Lower leg skin (tissue), 3 donors: ENCODE results near the gene IMP4.

Source experiments
- POLR2A ChIP-seq, 2 donors: fragments of 450-650 bp; IDR thresholded peaks; one replicate each; pipeline ENCODE4 v1.6.1; 2016 to 2017; ENCODE audit warnings: antibody characterized with exemption in 2 of 2, mild to moderate bottlenecking in 1 of 2, moderate library complexity in 1 of 2
- TF ChIP-seq, protein P1 (sequence below), 3 donors: fragments of 450-650 bp; IDR thresholded peaks; one replicate each; pipeline ENCODE4 v1.5.1; 2016; ENCODE audit warnings: antibody characterized with exemption in 3 of 3, mild to moderate bottlenecking in 3 of 3, moderate library complexity in 2 of 3

- TF ChIP-seq, protein P1, sequence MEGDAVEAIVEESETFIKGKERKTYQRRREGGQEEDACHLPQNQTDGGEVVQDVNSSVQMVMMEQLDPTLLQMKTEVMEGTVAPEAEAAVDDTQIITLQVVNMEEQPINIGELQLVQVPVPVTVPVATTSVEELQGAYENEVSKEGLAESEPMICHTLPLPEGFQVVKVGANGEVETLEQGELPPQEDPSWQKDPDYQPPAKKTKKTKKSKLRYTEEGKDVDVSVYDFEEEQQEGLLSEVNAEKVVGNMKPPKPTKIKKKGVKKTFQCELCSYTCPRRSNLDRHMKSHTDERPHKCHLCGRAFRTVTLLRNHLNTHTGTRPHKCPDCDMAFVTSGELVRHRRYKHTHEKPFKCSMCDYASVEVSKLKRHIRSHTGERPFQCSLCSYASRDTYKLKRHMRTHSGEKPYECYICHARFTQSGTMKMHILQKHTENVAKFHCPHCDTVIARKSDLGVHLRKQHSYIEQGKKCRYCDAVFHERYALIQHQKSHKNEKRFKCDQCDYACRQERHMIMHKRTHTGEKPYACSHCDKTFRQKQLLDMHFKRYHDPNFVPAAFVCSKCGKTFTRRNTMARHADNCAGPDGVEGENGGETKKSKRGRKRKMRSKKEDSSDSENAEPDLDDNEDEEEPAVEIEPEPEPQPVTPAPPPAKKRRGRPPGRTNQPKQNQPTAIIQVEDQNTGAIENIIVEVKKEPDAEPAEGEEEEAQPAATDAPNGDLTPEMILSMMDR (IDR thresholded peaks at IDR 0.05), result no peak
- no peak for TF ChIP-seq POLR2A (IDR thresholded peaks at IDR 0.05)
These were observed 1.1 kb upstream of the IMP4 start for GRCh38 chr2:130341562-130342019.
